Activated naive CD8-positive, alpha-beta T cell treated with anti-CD3 and anti-CD28 coated beads, Interleukin-2, amount 50 U/mL, for 24 hours (primary cell): ENCODE data around the gene RBFOX2.
"Not testable (repeated sequence)": the region's sequence is repeated elsewhere in the genome, so short reads cannot be mapped to it uniquely, and the experiment has no call there.

Experiments
- ATAC-seq: fragments of 150-1000 bp; cut with Tn5 transposase; one replicate; pipeline ENCODE4 v1.10.0; 2021
- DNase-seq: peaks from one replicate; pipeline ENCODE4 v3.0.0; 2021
- H3K27ac Mint-ChIP-seq: one replicate; pipeline ENCODE4 v1.8.0; 2021; ENCODE audit warnings: mild to moderate bottlenecking, mixed read lengths
- H3K27me3 Mint-ChIP-seq: one replicate; pipeline ENCODE4 v1.8.0; 2021; ENCODE audit warnings: mixed read lengths
- H3K36me3 Mint-ChIP-seq: one replicate; pipeline ENCODE4 v1.8.0; 2021; ENCODE audit warnings: low read depth, mixed read lengths
- H3K4me1 Mint-ChIP-seq: one replicate; pipeline ENCODE4 v1.8.0; 2021; ENCODE audit warnings: mixed read lengths
- H3K4me3 Mint-ChIP-seq: one replicate; pipeline ENCODE4 v1.8.0; 2021; ENCODE audit warnings: mild to moderate bottlenecking, moderate library complexity, mixed read lengths
- H3K9me3 Mint-ChIP-seq: one replicate; pipeline ENCODE4 v1.8.0; 2021; ENCODE audit warnings: mixed read lengths

RBFOX2 gene

GRCh38 chr22:35726398-35726797, 302.2 kb downstream of the RBFOX2 start:
- H3K4me1 Mint-ChIP-seq: no peaks in the 10 kb centered on the region
- H3K9me3 Mint-ChIP-seq: no peaks in the 10 kb centered on the region
- H3K27ac Mint-ChIP-seq: no peak overlapping the region
- ATAC-seq: no peak
- H3K36me3 Mint-ChIP-seq: no peaks in the 10 kb centered on the region
- peaks cover 8% of the 10 kb centered on the region for H3K27me3 Mint-ChIP-seq
- no peak overlapping the region for H3K4me3 Mint-ChIP-seq
- DNase-seq: no peak

GRCh38 chr22:35725521-35725920, 303.1 kb downstream of the RBFOX2 start:
- Mint-ChIP-seq H3K4me3 (no peak overlapping the region), H3K27me3 (peaks cover 2% of the 10 kb centered on the region), H3K36me3 (no peaks in the 10 kb centered on the region), H3K4me1 (no peaks in the 10 kb centered on the region), H3K27ac (no peak overlapping the region), H3K9me3 (no peaks in the 10 kb centered on the region)
- ATAC-seq (no peak), DNase-seq (no peak)

- no peak for ATAC-seq
Measured at GRCh38 chr22:35721960-35722359, 306.7 kb downstream of the RBFOX2 start.

GRCh38 chr22:35719212-35719875, 309.3 kb downstream of the RBFOX2 start:
- no peaks in the 10 kb centered on the region for H3K4me1 Mint-ChIP-seq
- no peaks in the 10 kb centered on the region for H3K36me3 Mint-ChIP-seq
- no peak for ATAC-seq
- H3K9me3 Mint-ChIP-seq: no peaks in the 10 kb centered on the region
- H3K27ac Mint-ChIP-seq: no peak overlapping the region
- H3K27me3 Mint-ChIP-seq: peaks cover 7% of the 10 kb centered on the region
- H3K4me3 Mint-ChIP-seq: no peak overlapping the region
- no peak for DNase-seq

More at GRCh38 chr22:35721960-35722359, 306.7 kb downstream of the RBFOX2 start:
- DNase-seq: no peak
- H3K27me3 Mint-ChIP-seq: no peaks in the 10 kb centered on the region
- no peaks in the 10 kb centered on the region for H3K36me3 Mint-ChIP-seq
- no peaks in the 10 kb centered on the region for H3K4me1 Mint-ChIP-seq
- H3K27ac Mint-ChIP-seq: no peak overlapping the region
- no peak overlapping the region for H3K4me3 Mint-ChIP-seq
- no peaks in the 10 kb centered on the region for H3K9me3 Mint-ChIP-seq

- DNase-seq: no peak
- Mint-ChIP-seq H3K4me1 (no peaks in the 10 kb centered on the region), H3K36me3 (no peaks in the 10 kb centered on the region), H3K9me3 (peaks cover 6% of the 10 kb centered on the region), H3K4me3 (no peak within 1 kb of the TSS), H3K27ac (no peak within 1 kb of the TSS), H3K27me3 (peaks cover 8% of the 10 kb centered on the region)
- no peak for ATAC-seq
Measured at GRCh38 chr22:35717572-35717971, 311.1 kb downstream of the RBFOX2 start, which contains the start of gene APOL5. Gene APOL5, plus strand, starts transcription at chr22:35717872. Its CDS starts 0 bp downstream, at chr22:35717872.

- Mint-ChIP-seq H3K9me3 (peaks cover 6% of the 10 kb centered on the region), H3K27me3 (peaks cover 8% of the 10 kb centered on the region), H3K4me3 (no peak overlapping the region), H3K27ac (no peak overlapping the region), H3K4me1 (no peaks in the 10 kb centered on the region), H3K36me3 (no peaks in the 10 kb centered on the region)
- DNase-seq: no peak
- no peak for ATAC-seq
Measured at GRCh38 chr22:35712672-35713071, 316.0 kb downstream of the RBFOX2 start.

- H3K4me3 Mint-ChIP-seq: no peak overlapping the region
- ATAC-seq (no peak), DNase-seq (no peak)
- H3K9me3 Mint-ChIP-seq: peaks cover 6% of the 10 kb centered on the region
- no peaks in the 10 kb centered on the region for H3K4me1 Mint-ChIP-seq
- H3K36me3 Mint-ChIP-seq: no peaks in the 10 kb centered on the region
- H3K27ac Mint-ChIP-seq: no peak overlapping the region
- peaks cover 8% of the 10 kb centered on the region for H3K27me3 Mint-ChIP-seq
Measured at GRCh38 chr22:35711336-35711735, 317.3 kb downstream of the RBFOX2 start.

- peaks cover 6% of the 10 kb centered on the region for H3K9me3 Mint-ChIP-seq
- DNase-seq: no peak
- ATAC-seq: no peak
- no peaks in the 10 kb centered on the region for H3K36me3 Mint-ChIP-seq
- no peak overlapping the region for H3K27ac Mint-ChIP-seq
- no peaks in the 10 kb centered on the region for H3K4me1 Mint-ChIP-seq
- H3K4me3 Mint-ChIP-seq: no peak overlapping the region
- H3K27me3 Mint-ChIP-seq: no peaks in the 10 kb centered on the region
Measured at GRCh38 chr22:35708917-35709316, 319.7 kb downstream of the RBFOX2 start.

- no peaks in the 10 kb centered on the region for H3K36me3 Mint-ChIP-seq
- H3K4me3 Mint-ChIP-seq: no peak overlapping the region
- H3K4me1 Mint-ChIP-seq: no peaks in the 10 kb centered on the region
- peaks cover 6% of the 10 kb centered on the region for H3K9me3 Mint-ChIP-seq
- ATAC-seq (no peak), DNase-seq (no peak)
- no peaks in the 10 kb centered on the region for H3K27me3 Mint-ChIP-seq
- no peak overlapping the region for H3K27ac Mint-ChIP-seq
Measured at GRCh38 chr22:35708453-35708852, 320.2 kb downstream of the RBFOX2 start.

- no peaks in the 10 kb centered on the region for H3K9me3 Mint-ChIP-seq
- no peak overlapping the region for H3K4me3 Mint-ChIP-seq
- no peaks in the 10 kb centered on the region for H3K36me3 Mint-ChIP-seq
- no peaks in the 10 kb centered on the region for H3K4me1 Mint-ChIP-seq
- no peaks in the 10 kb centered on the region for H3K27me3 Mint-ChIP-seq
- ATAC-seq: no peak
- DNase-seq: no peak
- H3K27ac Mint-ChIP-seq: no peak overlapping the region
Measured at GRCh38 chr22:35705141-35705540, 323.5 kb downstream of the RBFOX2 start.

- ATAC-seq: no peak
- no peak for DNase-seq
- H3K27ac Mint-ChIP-seq: no peak overlapping the region
Measured at GRCh38 chr22:35703861-35704584, 324.6 kb downstream of the RBFOX2 start.

GRCh38 chr22:35699852-35700251, 328.8 kb downstream of the RBFOX2 start:
- not testable (repeated sequence) for H3K27ac Mint-ChIP-seq, H3K4me1 Mint-ChIP-seq, H3K36me3 Mint-ChIP-seq, H3K4me3 Mint-ChIP-seq, DNase-seq, H3K9me3 Mint-ChIP-seq, ATAC-seq, H3K27me3 Mint-ChIP-seq

More at GRCh38 chr22:35703861-35704584, 324.6 kb downstream of the RBFOX2 start:
- Mint-ChIP-seq H3K9me3 (no peaks in the 10 kb centered on the region), H3K4me1 (no peaks in the 10 kb centered on the region), H3K27me3 (no peaks in the 10 kb centered on the region), H3K4me3 (no peak overlapping the region), H3K36me3 (no peaks in the 10 kb centered on the region)

- Mint-ChIP-seq H3K27me3 (no peaks in the 10 kb centered on the region), H3K9me3 (no peaks in the 10 kb centered on the region), H3K4me1 (no peaks in the 10 kb centered on the region), H3K4me3 (no peak overlapping the region), H3K27ac (no peak overlapping the region), H3K36me3 (no peaks in the 10 kb centered on the region)
- DNase-seq (no peak), ATAC-seq (peak; percentile 47)
Measured at GRCh38 chr22:35697142-35697541, 331.5 kb downstream of the RBFOX2 start.

- Mint-ChIP-seq H3K4me1 (no peaks in the 10 kb centered on the region), H3K27ac (no peak overlapping the region), H3K4me3 (no peak overlapping the region), H3K36me3 (no peaks in the 10 kb centered on the region), H3K27me3 (no peaks in the 10 kb centered on the region), H3K9me3 (no peaks in the 10 kb centered on the region)
- ATAC-seq (no peak), DNase-seq (no peak)
Measured at GRCh38 chr22:35695202-35695601, 333.4 kb downstream of the RBFOX2 start.

- no peaks in the 10 kb centered on the region for H3K27me3 Mint-ChIP-seq
- H3K27ac Mint-ChIP-seq: no peak overlapping the region
- no peaks in the 10 kb centered on the region for H3K9me3 Mint-ChIP-seq
- DNase-seq (no peak), ATAC-seq (no peak)
- H3K36me3 Mint-ChIP-seq: no peaks in the 10 kb centered on the region
- no peak overlapping the region for H3K4me3 Mint-ChIP-seq
- H3K4me1 Mint-ChIP-seq: peaks cover 1% of the 10 kb centered on the region
Measured at GRCh38 chr22:35690001-35690400, 338.6 kb downstream of the RBFOX2 start.
